HEK293 (cell line): ENCODE measurements around the gene RNASE4.

Experiments used
- CTCF ChIA-PET: fragments of 350-600 bp; formaldehyde crosslinking; extraction: SDS; loops from one replicate; lab custom pipeline; 2021; ENCODE audit warnings: antibody characterized with exemption; lab: Yijun Ruan, JAX
- POLR2A ChIA-PET: fragments of 300-600 bp; formaldehyde crosslinking; extraction: SDS; loops from one replicate; lab custom pipeline; 2020; ENCODE audit warnings: antibody characterized with exemption, inconsistent platforms; lab: Yijun Ruan, JAX
- H3K27ac ChIP-seq: fragments of 200-500 bp; sonication (Bioruptor generic); 2 replicates; pipeline ENCODE4 v1.5.1; 2014; ENCODE audit warnings: low read depth, low read length, control low read depth, inconsistent platforms; ENCODE audit errors: extremely low read depth
- H3K36me3 ChIP-seq, 2 experiments: fragments of 200-500 bp in 1 of 2; sonication (Bioruptor generic) in 1 of 2; 1 replicate in 1 of 2; 2 replicates in 1 of 2; pipeline ENCODE4 v1.5.1; 2014 to 2017; ENCODE audit warnings: inconsistent platforms in 2 of 2, low read length in 2 of 2; ENCODE audit not compliant: control insufficient read depth in 2 of 2, insufficient read depth in 1 of 2
- H3K4me1 ChIP-seq: fragments of 200-500 bp; sonication (Bioruptor generic); 2 replicates; pipeline ENCODE4 v1.5.1; 2014; ENCODE audit warnings: mild to moderate bottlenecking, low read length, inconsistent platforms; ENCODE audit not compliant: control insufficient read depth, insufficient read depth
- H3K4me3 ChIP-seq: 2 replicates; pipeline ENCODE4 v1.5.1; 2011; ENCODE audit warnings: low read depth, mild to moderate bottlenecking, control low read depth, low read length, moderate library complexity
- H3K9me3 ChIP-seq: fragments of 200-500 bp; sonication (Bioruptor generic); 2 replicates; pipeline ENCODE4 v1.5.1; 2014; ENCODE audit warnings: low read depth, low read length, inconsistent platforms; ENCODE audit not compliant: control insufficient read depth, insufficient read depth
- GLIS2 ChIP-seq: fragments of 450-650 bp; formaldehyde crosslinking; IDR thresholded peaks from 2 replicates; pipeline ENCODE4 v1.5.1; 2016; ENCODE audit warnings: missing biosample characterization, missing genetic modification characterization
- KLF8 ChIP-seq: fragments of 450-650 bp; formaldehyde crosslinking; IDR thresholded peaks from 2 replicates; pipeline ENCODE4 v1.5.1; 2016; ENCODE audit warnings: missing biosample characterization, missing genetic modification characterization
- PRDM1 ChIP-seq: fragments of 450-650 bp; formaldehyde crosslinking; IDR thresholded peaks from 2 replicates; pipeline ENCODE4; 2016; ENCODE audit warnings: missing biosample characterization, missing genetic modification characterization
- SALL2 ChIP-seq: fragments of 450-650 bp; formaldehyde crosslinking; IDR thresholded peaks from 2 replicates; pipeline ENCODE4 v1.5.0; 2017; ENCODE audit warnings: missing biosample characterization, mild to moderate bottlenecking, missing genetic modification characterization, borderline replicate concordance
- ZNF19 ChIP-seq: fragments of 450-650 bp; formaldehyde crosslinking; IDR thresholded peaks from 2 replicates; pipeline ENCODE4; 2016; ENCODE audit warnings: missing biosample characterization, missing genetic modification characterization, low read depth
- ZNF341 ChIP-seq: fragments of 450-650 bp; formaldehyde crosslinking; IDR thresholded peaks from 2 replicates; pipeline ENCODE4; 2016; ENCODE audit warnings: low read depth, missing biosample characterization, missing genetic modification characterization
- ZNF394 ChIP-seq: fragments of 450-650 bp; formaldehyde crosslinking; IDR thresholded peaks from 2 replicates; pipeline ENCODE4 v1.5.1; 2016; ENCODE audit warnings: missing biosample characterization, missing genetic modification characterization, mild to moderate bottlenecking, moderate library complexity, borderline replicate concordance
- ZNF585B ChIP-seq: fragments of 450-650 bp; formaldehyde crosslinking; IDR thresholded peaks from 2 replicates; pipeline ENCODE4 v1.5.1; 2016; ENCODE audit warnings: missing biosample characterization, missing genetic modification characterization
- ZNF629 ChIP-seq: fragments of 450-650 bp; formaldehyde crosslinking; IDR thresholded peaks from 2 replicates; pipeline ENCODE4 v1.5.1; 2017; ENCODE audit warnings: missing biosample characterization, missing genetic modification characterization
- TF ChIP-seq, protein P1 (sequence below): fragments of 450-650 bp; formaldehyde crosslinking; IDR thresholded peaks from 2 replicates; pipeline ENCODE4 v1.5.1; 2017; ENCODE audit warnings: missing biosample characterization, missing genetic modification characterization

Gene RNASE4

DNA sequence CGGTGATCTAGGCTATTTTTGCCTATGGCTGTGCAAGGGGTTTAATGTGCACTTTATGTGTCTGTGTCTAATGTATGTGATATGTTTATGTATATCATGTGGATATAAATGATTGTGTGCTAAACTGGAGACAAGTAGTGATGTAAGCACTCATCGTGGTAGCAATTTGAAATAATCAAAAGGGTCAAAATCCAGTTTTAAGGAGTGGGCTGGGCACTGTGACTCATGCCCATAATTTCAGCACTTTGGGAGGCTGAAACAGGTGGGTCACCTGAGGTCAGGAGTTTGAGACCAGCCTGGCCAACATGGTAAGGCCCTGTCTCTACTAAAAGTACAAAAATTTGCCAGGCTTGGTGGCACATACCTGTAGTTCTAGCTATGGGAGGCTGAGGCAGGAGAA lies 64.1 kb downstream of the RNASE4 start:
- Histone ChIP-seq H3K27ac (no peak overlapping the region), H3K4me3 (no peak overlapping the region), H3K4me1 (no peaks in the 10 kb centered on the region), H3K9me3 (no peaks in the 10 kb centered on the region), H3K36me3 (no peaks in the 10 kb centered on the region)
- CTCF ChIA-PET, result interaction anchor here (1.5 kb wide), 1 partner anchor 9 kb away, joined by 8 read pairs; no protein-coding TSS in a partner anchor
- TF ChIP-seq ZNF585B (no peak), SALL2 (tag by site-specific recombination) (no peak), ZNF629 (no peak), ZNF394 (tag by site-specific recombination) (no peak), ZNF341 (no peak), GLIS2 (tag by site-specific recombination) (no peak), ZNF19 (no peak), PRDM1 (tag by site-specific recombination) (no peak), KLF8 (tag by site-specific recombination) (no peak)
- TF ChIP-seq, protein P1, sequence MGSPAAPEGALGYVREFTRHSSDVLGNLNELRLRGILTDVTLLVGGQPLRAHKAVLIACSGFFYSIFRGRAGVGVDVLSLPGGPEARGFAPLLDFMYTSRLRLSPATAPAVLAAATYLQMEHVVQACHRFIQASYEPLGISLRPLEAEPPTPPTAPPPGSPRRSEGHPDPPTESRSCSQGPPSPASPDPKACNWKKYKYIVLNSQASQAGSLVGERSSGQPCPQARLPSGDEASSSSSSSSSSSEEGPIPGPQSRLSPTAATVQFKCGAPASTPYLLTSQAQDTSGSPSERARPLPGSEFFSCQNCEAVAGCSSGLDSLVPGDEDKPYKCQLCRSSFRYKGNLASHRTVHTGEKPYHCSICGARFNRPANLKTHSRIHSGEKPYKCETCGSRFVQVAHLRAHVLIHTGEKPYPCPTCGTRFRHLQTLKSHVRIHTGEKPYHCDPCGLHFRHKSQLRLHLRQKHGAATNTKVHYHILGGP (tag by site-specific recombination), result no peak
- POLR2A ChIA-PET, result no interaction called here

DNA sequence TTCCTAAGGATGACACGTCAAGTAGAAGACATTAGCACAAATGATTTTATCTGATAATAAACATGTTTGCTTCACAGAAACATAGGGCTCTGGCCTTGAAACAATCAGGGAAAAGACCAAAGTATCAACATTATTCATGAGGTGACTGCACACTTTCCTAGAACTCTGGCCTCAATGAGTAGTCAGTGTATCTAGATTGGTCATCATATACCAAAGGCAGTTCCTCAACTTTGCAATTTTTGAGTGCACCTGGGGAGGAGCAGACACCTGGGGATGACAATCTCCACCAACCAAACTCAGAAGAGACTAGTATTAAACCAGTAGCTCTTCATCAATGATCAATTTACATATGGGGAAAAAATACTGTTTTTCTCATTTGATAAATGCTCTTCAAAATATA lies 65.8 kb downstream of the RNASE4 start:
- TF ChIP-seq ZNF585B, result no peak
- TF ChIP-seq, all 188 proteins: peak for 0
- no peak overlapping the region for H3K27ac ChIP-seq
- CTCF ChIA-PET, result interaction anchor here (1.5 kb wide), 1 partner anchor 8 kb away, joined by 8 read pairs; no protein-coding TSS in a partner anchor
- H3K4me1 ChIP-seq, result no peaks in the 10 kb centered on the region
- POLR2A ChIA-PET, result no interaction called here
- no peaks in the 10 kb centered on the region for H3K9me3 ChIP-seq
- no peak overlapping the region for H3K4me3 ChIP-seq
- no peaks in the 10 kb centered on the region for H3K36me3 ChIP-seq
